NCI-H1105 (cell line): Measurements from ENCODE around the gene F3.

Source experiments
- DNase-seq: peaks from one replicate; lab custom pipeline; 2025; lab: John Stamatoyannopoulos, UW

F3 gene

GRCh38 chr1:94527447-94528031, 14.0 kb downstream of the F3 start:
- DNase-seq: peak; percentile 37

- DNase-seq: no peak
Observed at GRCh38 chr1:94526152-94526980, 15.2 kb downstream of the F3 start.

GRCh38 chr1:94524531-94524930, 17.0 kb downstream of the F3 start:
- no peak for DNase-seq

- peak; percentile 19 for DNase-seq
Observed at GRCh38 chr1:94522304-94522703, 19.3 kb downstream of the F3 start.

GRCh38 chr1:94519351-94519750, 22.2 kb downstream of the F3 start:
- DNase-seq: no peak

- DNase-seq: no peak
Observed at GRCh38 chr1:94515296-94515947, 26.1 kb downstream of the F3 start.

GRCh38 chr1:94514095-94514727, 27.3 kb downstream of the F3 start:
- DNase-seq: no peak

GRCh38 chr1:94512816-94513215, 28.7 kb downstream of the F3 start:
- no peak for DNase-seq

GRCh38 chr1:94504601-94505000, 37.0 kb downstream of the F3 start:
- no peak for DNase-seq

GRCh38 chr1:94503153-94503552, 38.4 kb downstream of the F3 start:
- no peak for DNase-seq

- no peak for DNase-seq
Observed at GRCh38 chr1:94501935-94502334, 39.6 kb downstream of the F3 start.

GRCh38 chr1:94501426-94501825, 40.1 kb downstream of the F3 start:
- DNase-seq: no peak

- no peak for DNase-seq
Observed at GRCh38 chr1:94496076-94496755, 45.3 kb downstream of the F3 start.

GRCh38 chr1:94490556-94490955, 51.0 kb downstream of the F3 start:
- DNase-seq: no peak

- DNase-seq: no peak
Observed at GRCh38 chr1:94486990-94487389, 54.6 kb downstream of the F3 start.

GRCh38 chr1:94481473-94481933, 60.1 kb downstream of the F3 start:
- DNase-seq: peak; percentile 53

GRCh38 chr1:94479682-94480081, 61.9 kb downstream of the F3 start:
- no peak for DNase-seq
